ENCODE measurements around the gene RASGRF2. TPM values are rescaled to one million over a fixed set of nuclear protein-coding genes. Genes with fewer than 3 reads are reported as not detected.

The RASGRF2 gene
- total RNA-seq, 1 donor from 2014 or later = 1.4 TPM

DNA sequence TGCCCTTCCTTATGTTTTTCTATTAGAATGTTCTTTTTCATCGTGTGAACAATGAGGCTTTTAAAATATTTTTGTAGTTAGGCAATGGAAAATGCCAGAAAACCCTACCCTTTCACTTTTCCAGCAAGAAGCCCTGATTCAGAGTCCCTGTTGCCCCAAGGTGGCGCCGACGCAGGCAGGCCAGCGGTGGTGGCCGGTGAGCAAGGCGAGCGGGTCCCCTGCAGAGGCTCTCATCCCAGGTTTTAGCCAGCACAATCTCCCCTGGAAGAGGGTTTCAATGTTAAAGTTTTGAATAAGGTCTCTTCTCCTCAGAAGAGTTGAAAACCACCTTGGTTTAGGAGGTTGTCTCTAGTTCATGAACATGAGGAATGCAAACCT lies 232.2 kb downstream of the RASGRF2 start:
- Mint-ChIP-seq H3K4me1 (ENCODE audit: low read depth, unreplicated experiment) (peaks cover 8% of the 10 kb centered on the region), H3K4me3 (ENCODE audit: unreplicated experiment) (no peak overlapping the region), H3K36me3 (ENCODE audit: unreplicated experiment) (no peaks in the 10 kb centered on the region), H3K9me3 (ENCODE audit: unreplicated experiment) (peaks cover 1% of the 10 kb centered on the region), H3K27ac (ENCODE audit: unreplicated experiment) (no peak overlapping the region), H3K27me3 (ENCODE audit: unreplicated experiment) (no peaks in the 10 kb centered on the region)
- no peak for DNase-seq
- TF ChIP-seq, protein P1, sequence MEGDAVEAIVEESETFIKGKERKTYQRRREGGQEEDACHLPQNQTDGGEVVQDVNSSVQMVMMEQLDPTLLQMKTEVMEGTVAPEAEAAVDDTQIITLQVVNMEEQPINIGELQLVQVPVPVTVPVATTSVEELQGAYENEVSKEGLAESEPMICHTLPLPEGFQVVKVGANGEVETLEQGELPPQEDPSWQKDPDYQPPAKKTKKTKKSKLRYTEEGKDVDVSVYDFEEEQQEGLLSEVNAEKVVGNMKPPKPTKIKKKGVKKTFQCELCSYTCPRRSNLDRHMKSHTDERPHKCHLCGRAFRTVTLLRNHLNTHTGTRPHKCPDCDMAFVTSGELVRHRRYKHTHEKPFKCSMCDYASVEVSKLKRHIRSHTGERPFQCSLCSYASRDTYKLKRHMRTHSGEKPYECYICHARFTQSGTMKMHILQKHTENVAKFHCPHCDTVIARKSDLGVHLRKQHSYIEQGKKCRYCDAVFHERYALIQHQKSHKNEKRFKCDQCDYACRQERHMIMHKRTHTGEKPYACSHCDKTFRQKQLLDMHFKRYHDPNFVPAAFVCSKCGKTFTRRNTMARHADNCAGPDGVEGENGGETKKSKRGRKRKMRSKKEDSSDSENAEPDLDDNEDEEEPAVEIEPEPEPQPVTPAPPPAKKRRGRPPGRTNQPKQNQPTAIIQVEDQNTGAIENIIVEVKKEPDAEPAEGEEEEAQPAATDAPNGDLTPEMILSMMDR (IDR thresholded peaks at IDR 0.05; ENCODE audit: partially characterized antibody, unreplicated experiment) = no peak

DNA sequence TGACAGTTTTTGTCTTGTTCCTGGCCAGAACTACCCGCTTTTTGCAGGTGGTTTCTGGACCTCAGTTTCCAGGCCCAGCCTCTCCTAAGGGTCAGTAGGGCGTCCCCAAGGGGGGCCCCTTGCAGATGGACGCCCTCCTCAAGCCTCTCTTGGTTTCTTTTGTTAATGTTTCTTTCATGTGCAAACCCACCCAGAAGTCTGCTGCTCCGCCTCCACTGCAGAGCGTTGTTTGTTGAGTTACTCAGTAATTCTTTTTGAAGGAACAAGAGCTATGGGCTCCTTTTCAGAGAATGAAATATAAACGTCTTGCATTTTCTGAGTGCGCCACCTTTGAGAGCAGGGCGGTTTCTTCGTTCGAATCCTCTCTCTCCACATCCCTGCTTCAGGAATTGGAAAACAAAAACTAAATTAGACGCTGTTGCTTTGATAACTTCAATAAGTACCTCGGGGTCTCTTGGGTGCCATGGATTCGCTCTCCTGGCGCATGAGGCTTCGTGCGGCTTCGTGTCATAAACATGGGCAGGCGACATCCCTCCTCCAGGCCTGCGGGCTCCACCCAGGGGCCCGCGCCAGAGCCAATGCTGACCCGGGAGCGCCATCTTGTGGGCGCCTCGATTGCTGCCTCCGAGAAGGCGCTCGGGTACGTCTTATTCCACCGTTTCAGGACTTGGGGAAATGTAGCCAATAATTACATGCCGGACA lies 234.6 kb downstream of the RASGRF2 start:
- TF ChIP-seq, protein P1 (IDR thresholded peaks at IDR 0.05; ENCODE audit: partially characterized antibody, unreplicated experiment) = peak; percentile 88
- Mint-ChIP-seq H3K4me1 (ENCODE audit: low read depth, unreplicated experiment) (peaks cover 8% of the 10 kb centered on the region), H3K27me3 (ENCODE audit: unreplicated experiment) (no peaks in the 10 kb centered on the region), H3K27ac (ENCODE audit: unreplicated experiment) (no peak overlapping the region), H3K36me3 (ENCODE audit: unreplicated experiment) (no peaks in the 10 kb centered on the region), H3K4me3 (ENCODE audit: unreplicated experiment) (no peak overlapping the region), H3K9me3 (ENCODE audit: unreplicated experiment) (no peaks in the 10 kb centered on the region)
- DNase-seq = peak; percentile 92

DNA sequence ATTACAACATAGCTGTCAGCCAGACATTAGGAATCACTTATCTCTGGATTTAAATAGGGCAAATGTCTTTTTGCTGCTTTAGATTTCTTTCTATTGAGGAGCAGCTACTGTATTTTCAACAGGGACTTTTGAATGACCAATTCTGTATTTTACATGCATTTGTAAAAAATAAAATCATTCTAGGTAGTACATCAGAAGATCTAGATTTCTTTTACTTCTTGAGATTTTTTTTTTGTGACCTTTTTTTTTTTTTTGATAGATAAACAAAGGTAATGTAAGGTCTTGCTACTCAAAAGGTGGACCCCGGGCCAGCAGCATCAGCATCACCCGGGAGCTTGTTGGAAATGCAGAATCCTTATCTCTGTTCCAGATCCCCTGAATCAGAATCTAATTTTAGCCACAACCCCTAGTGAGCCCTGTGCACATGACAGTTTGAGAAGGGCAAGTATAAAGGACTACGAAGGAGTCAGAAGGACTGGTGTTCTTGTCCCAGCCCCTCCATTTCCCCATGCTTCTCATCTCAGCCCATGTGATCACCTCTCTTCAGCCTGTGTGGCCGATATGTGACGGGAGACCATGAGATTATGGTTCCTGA lies 235.3 kb downstream of the RASGRF2 start:
- Mint-ChIP-seq H3K27ac (ENCODE audit: unreplicated experiment) (no peak overlapping the region), H3K4me1 (ENCODE audit: low read depth, unreplicated experiment) (peaks cover 7% of the 10 kb centered on the region), H3K9me3 (ENCODE audit: unreplicated experiment) (no peaks in the 10 kb centered on the region), H3K27me3 (ENCODE audit: unreplicated experiment) (no peaks in the 10 kb centered on the region), H3K36me3 (ENCODE audit: unreplicated experiment) (no peaks in the 10 kb centered on the region), H3K4me3 (ENCODE audit: unreplicated experiment) (no peak overlapping the region)
- TF ChIP-seq, protein P1 (IDR thresholded peaks at IDR 0.05; ENCODE audit: partially characterized antibody, unreplicated experiment) = peak; percentile 29
- no peak for DNase-seq

DNA sequence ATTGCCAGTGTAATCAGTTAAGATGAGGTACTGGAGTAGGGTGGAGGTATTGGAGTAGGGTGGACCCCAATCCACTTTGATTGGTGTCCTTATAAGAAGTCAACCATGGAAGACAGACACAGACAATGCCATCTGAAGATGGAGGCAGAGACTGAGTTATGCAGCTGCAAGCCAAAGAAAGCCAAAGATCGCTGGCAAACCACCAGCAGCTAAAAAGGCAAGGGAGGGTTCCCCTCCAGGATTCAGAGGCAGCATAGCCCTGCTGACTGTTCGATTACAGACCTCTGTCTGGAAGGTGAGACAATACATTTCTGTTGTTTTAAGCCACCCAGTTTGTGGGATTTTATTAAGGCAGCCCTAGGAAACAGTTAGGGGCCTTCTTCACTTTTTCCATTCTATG lies 242.5 kb downstream of the RASGRF2 start:
- TF ChIP-seq, protein P1 (IDR thresholded peaks at IDR 0.05; ENCODE audit: partially characterized antibody, unreplicated experiment) = no peak
- H3K4me3 Mint-ChIP-seq (ENCODE audit: unreplicated experiment) = no peak overlapping the region

DNA sequence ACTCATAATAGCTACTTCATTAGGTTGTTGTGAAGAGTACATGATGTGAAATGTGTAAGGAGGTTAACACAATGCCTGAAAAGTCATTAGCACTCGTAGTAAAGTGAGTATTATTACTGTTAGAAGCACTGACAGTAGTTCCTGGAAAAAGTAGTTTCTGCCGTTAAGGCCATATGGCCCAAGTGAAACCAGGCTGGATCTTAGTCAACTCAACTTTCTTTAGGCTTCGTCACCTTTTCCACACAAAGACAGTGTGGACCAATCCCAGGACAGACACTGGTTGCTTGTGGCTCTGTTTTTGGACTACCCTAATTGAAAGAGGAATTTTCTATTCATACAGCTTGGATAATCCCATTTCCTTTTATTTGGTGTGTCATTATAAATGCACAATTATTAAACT lies 243.6 kb downstream of the RASGRF2 start:
- no peaks in the 10 kb centered on the region for H3K4me1 Mint-ChIP-seq (ENCODE audit: low read depth, unreplicated experiment)
- H3K27ac Mint-ChIP-seq (ENCODE audit: unreplicated experiment) = no peak overlapping the region
- TF ChIP-seq, protein P1 (IDR thresholded peaks at IDR 0.05; ENCODE audit: partially characterized antibody, unreplicated experiment) = no peak
- DNase-seq = no peak
- no peaks in the 10 kb centered on the region for H3K27me3 Mint-ChIP-seq (ENCODE audit: unreplicated experiment)
- H3K36me3 Mint-ChIP-seq (ENCODE audit: unreplicated experiment) = no peaks in the 10 kb centered on the region
- H3K4me3 Mint-ChIP-seq (ENCODE audit: unreplicated experiment) = no peak overlapping the region
- no peaks in the 10 kb centered on the region for H3K9me3 Mint-ChIP-seq (ENCODE audit: unreplicated experiment)

More for the DNA sequence above, 242.5 kb downstream of the RASGRF2 start:
- H3K27me3 Mint-ChIP-seq (ENCODE audit: unreplicated experiment) = no peaks in the 10 kb centered on the region
- no peaks in the 10 kb centered on the region for H3K4me1 Mint-ChIP-seq (ENCODE audit: low read depth, unreplicated experiment)
- no peaks in the 10 kb centered on the region for H3K36me3 Mint-ChIP-seq (ENCODE audit: unreplicated experiment)
- no peak for DNase-seq
- H3K9me3 Mint-ChIP-seq (ENCODE audit: unreplicated experiment) = no peaks in the 10 kb centered on the region
- no peak overlapping the region for H3K27ac Mint-ChIP-seq (ENCODE audit: unreplicated experiment)

All from glutamatergic neuron (in vitro differentiated cells).